BE2C (cell line): ENCODE measurements around the gene SULT2B1.

ENCODE experiments used
- DNase-seq: peaks from one replicate; pipeline ENCODE4 v3.0.0-alpha.2; 2020
- H3K27me3 ChIP-seq: fragments of 250-450 bp; sonication (Bioruptor Pico); 2 replicates; pipeline ENCODE4 v1.5.1; 2020; ENCODE audit warnings: mild to moderate bottlenecking
- H3K36me3 ChIP-seq: fragments of 250-450 bp; sonication (Bioruptor Pico); 2 replicates; pipeline ENCODE4 v1.5.1; 2020; ENCODE audit warnings: mild to moderate bottlenecking
- H3K4me1 ChIP-seq: fragments of 250-450 bp; sonication (Bioruptor Pico); 2 replicates; pipeline ENCODE4 v1.5.1; 2020
- H3K4me3 ChIP-seq: 2 replicates; pipeline ENCODE4 v1.5.1; 2011; ENCODE audit warnings: low read depth, low read length
- H3K9me3 ChIP-seq: fragments of 250-450 bp; sonication (Bioruptor Pico); 2 replicates; pipeline ENCODE4 v1.5.1; 2020
- TF ChIP-seq, protein P1 (sequence below): IDR thresholded peaks from 2 replicates; pipeline ENCODE4 v1.5.1; 2012; ENCODE audit warnings: mild to moderate bottlenecking, low read depth, low read length

Gene SULT2B1

GRCh38 chr19:48635966-48636858, 84.2 kb downstream of the SULT2B1 start:
- no peak for DNase-seq
- Histone ChIP-seq H3K36me3 (no peaks in the 10 kb centered on the region), H3K9me3 (no peaks in the 10 kb centered on the region), H3K27me3 (no peaks in the 10 kb centered on the region), H3K4me3 (peak overlapping the region; percentile 65), H3K4me1 (peaks cover 22% of the 10 kb centered on the region)
- TF ChIP-seq, protein P1, sequence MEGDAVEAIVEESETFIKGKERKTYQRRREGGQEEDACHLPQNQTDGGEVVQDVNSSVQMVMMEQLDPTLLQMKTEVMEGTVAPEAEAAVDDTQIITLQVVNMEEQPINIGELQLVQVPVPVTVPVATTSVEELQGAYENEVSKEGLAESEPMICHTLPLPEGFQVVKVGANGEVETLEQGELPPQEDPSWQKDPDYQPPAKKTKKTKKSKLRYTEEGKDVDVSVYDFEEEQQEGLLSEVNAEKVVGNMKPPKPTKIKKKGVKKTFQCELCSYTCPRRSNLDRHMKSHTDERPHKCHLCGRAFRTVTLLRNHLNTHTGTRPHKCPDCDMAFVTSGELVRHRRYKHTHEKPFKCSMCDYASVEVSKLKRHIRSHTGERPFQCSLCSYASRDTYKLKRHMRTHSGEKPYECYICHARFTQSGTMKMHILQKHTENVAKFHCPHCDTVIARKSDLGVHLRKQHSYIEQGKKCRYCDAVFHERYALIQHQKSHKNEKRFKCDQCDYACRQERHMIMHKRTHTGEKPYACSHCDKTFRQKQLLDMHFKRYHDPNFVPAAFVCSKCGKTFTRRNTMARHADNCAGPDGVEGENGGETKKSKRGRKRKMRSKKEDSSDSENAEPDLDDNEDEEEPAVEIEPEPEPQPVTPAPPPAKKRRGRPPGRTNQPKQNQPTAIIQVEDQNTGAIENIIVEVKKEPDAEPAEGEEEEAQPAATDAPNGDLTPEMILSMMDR, result no peak

DNA sequence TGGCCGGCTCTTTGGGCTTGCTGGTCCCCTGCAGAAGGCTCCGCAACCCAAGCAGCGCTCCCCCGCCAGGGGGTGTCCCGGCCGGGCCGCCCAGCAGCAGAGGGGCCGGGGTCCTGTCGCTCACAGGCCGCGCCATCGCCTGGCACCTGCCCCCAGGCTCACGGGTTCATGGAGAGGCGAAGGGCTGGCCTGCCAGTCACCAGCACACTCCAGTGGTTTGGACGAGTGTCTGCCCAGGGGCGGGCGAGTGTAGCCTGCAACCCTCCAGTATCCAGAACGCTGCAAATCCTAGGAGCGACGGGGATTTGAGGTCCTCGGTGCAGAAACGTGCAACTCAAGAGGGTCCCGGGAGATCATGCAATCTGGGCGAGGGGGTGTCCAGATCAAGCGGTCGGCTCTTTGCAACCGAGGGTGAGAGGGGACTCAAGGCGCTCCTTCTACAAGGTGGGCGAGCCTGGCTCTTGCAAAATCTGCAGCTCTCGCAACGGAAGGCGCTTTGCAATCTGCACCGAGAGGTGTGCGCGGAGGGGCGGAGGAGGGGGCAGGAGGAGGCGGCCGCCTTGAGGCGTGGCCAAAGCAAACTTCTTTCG, 85.0 kb downstream of the SULT2B1 start, which contains the start of gene DBP:
DBP (minus strand) TSS at position 521 of the 590 bp plus-strand sequence; CDS start at position 136, 385 bp downstream.
- peak within 1 kb of the TSS; percentile 65 for H3K4me3 ChIP-seq
- H3K36me3 ChIP-seq, result no peaks in the 10 kb centered on the region
- no peaks in the 10 kb centered on the region for H3K27me3 ChIP-seq
- peak; percentile 65 for DNase-seq
- TF ChIP-seq, protein P1, result no peak; the same call in 1 of the 2 replicates
- H3K4me1 ChIP-seq, result peaks cover 22% of the 10 kb centered on the region
- H3K9me3 ChIP-seq, result no peaks in the 10 kb centered on the region

DNA sequence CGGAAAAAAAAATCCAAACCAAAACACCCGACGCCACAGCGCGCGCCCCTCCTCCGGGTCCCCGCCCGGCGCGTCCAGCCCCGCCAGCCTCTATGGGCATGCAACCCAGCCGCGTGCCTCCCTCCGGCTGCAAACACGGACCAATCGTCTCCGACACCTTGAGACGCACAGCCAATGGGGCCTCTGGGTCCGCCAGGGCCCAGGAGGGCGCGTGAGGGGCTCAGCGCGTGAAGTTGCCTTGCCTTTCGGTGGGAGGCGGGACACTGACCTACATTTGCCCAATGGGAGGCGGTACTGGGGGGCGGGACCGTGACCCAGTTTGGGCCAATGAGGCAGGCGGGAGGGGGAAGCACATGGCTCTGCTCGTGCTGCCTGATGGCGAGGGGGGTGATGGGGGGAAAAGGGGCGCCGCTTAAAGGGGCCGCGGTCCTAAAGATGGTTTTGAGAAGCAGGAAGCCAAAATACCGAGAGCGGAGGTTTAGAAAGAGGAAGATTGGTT, 85.5 kb downstream of the SULT2B1 start:
- H3K9me3 ChIP-seq, result no peaks in the 10 kb centered on the region
- TF ChIP-seq, protein P1, result no peak
- H3K4me1 ChIP-seq, result peaks cover 22% of the 10 kb centered on the region
- H3K4me3 ChIP-seq, result peak overlapping the region; percentile 65
- DNase-seq, result peak; percentile 99
- H3K36me3 ChIP-seq, result no peaks in the 10 kb centered on the region
- H3K27me3 ChIP-seq, result no peaks in the 10 kb centered on the region

- DNase-seq, result peak; percentile 83
- peak overlapping the region; percentile 29 for H3K4me3 ChIP-seq
- no peaks in the 10 kb centered on the region for H3K36me3 ChIP-seq
- H3K27me3 ChIP-seq, result no peaks in the 10 kb centered on the region
- H3K4me1 ChIP-seq, result peaks cover 22% of the 10 kb centered on the region
- H3K9me3 ChIP-seq, result no peaks in the 10 kb centered on the region
- TF ChIP-seq, protein P1, result peak; percentile 11; the same call in 1 of the 2 replicates
Measured at GRCh38 chr19:48637948-48638830, 86.2 kb downstream of the SULT2B1 start.

DNA sequence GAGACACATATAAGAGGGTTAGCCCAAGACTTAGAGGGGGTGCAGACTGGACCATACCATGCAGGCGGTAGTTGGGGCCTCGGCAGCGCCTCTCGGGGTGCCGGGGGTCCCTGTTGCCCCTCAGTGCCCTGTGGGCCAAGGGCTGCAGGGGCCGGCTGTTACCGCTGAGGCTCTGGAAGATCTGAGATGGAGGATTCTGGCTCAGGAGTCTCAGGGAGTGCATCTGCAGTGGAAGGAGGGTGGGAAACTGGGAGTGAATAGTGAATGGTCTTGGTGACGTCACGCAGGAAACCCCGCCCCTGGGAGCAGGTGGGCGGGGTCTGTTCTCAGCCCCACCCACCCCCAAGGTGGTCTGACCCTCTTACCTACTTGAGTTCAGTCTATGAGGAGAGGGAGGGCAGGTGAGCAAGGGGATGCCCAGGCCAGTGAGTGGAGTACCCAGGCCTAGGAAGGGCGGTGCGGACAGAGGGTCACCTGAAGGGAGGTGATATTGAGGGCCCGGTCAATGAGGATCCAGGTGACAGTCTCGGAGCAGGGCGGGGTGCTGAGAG, 86.9 kb downstream of the SULT2B1 start:
- peaks cover 16% of the 10 kb centered on the region for H3K4me1 ChIP-seq
- no peaks in the 10 kb centered on the region for H3K9me3 ChIP-seq
- H3K4me3 ChIP-seq, result no peak overlapping the region

More for the DNA sequence above, 86.9 kb downstream of the SULT2B1 start:
- DNase-seq, result peak; percentile 29
- Histone ChIP-seq H3K36me3 (no peaks in the 10 kb centered on the region), H3K27me3 (no peaks in the 10 kb centered on the region)
- TF ChIP-seq, protein P1, result no peak
